Esophagus squamous epithelium (tissue), 5 donors: ENCODE results near the gene TBXAS1. TPM values are rescaled to one million over a fixed set of nuclear protein-coding genes. Genes with fewer than 3 reads are reported as not detected.
A peak's percentile ranks its signal among the peaks of the same experiment; 100 is the strongest.

ENCODE experiments used
- DNase-seq: peaks from one replicate; lab custom pipeline; 2025; lab: John Stamatoyannopoulos, UW
- H3K27ac ChIP-seq, 4 donors: fragments of 200-600 bp; sonication (generic); one replicate each; pipeline ENCODE4 v1.5.1; 2016 to 2019; ENCODE audit warnings: mild to moderate bottlenecking in 1 of 4
- H3K27me3 ChIP-seq, 4 donors: fragments of 200-600 bp; sonication (generic); 1 replicate in 3 of 4; 2 replicates in 1 of 4; pipeline versions ENCODE4 v1.5.1 to v1.6.0; 2017 to 2021; ENCODE audit warnings: antibody characterized with exemption in 1 of 4
- H3K36me3 ChIP-seq, 3 donors: fragments of 200-600 bp; sonication (generic); one replicate each; pipeline ENCODE4 v1.5.1; 2016 to 2019
- H3K4me1 ChIP-seq, 3 donors: fragments of 200-600 bp; sonication (generic); one replicate each; pipeline ENCODE4 v1.5.1; 2017 to 2019
- H3K4me3 ChIP-seq, 4 donors: fragments of 200-600 bp; sonication (generic); 1 replicate in 3 of 4; 2 replicates in 1 of 4; pipeline ENCODE4 v1.5.1; 2016 to 2019; ENCODE audit warnings: mild to moderate bottlenecking in 2 of 4, moderate library complexity in 1 of 4
- H3K9me3 ChIP-seq, 3 donors: fragments of 200-600 bp; sonication (generic); one replicate each; pipeline ENCODE4 v1.5.1; 2016 to 2019
- CTCF ChIP-seq, 6 experiments: fragments of 450-650 bp in 4 of 6; fragments of 200-600 bp in 2 of 6; sonication (generic) in 2 of 6; IDR thresholded peaks; one replicate each; pipeline ENCODE4 v1.5.1; 2016 to 2019; ENCODE audit warnings: antibody characterized with exemption in 6 of 6, mild to moderate bottlenecking in 4 of 6, moderate library complexity in 4 of 6
- POLR2A ChIP-seq, 4 donors: fragments of 450-650 bp; IDR thresholded peaks; one replicate each; pipeline ENCODE4 v1.6.1; 2017; ENCODE audit warnings: antibody characterized with exemption in 4 of 4, mild to moderate bottlenecking in 4 of 4, moderate library complexity in 3 of 4
- WGBS, 2 donors: methylation state at CpG; one replicate each; pipeline ENCODE4 v1.1.5; 2018; 5-methylcytosine and 5-hydroxymethylcytosine counted together
- intact Hi-C: fragments of 100-400 bp; cut with DNase I; formaldehyde crosslinking; loops from one replicate; pipeline ENCODE4 v1.15.0; 2022
- total RNA-seq, 4 donors: library from RNA; depleted of rRNA; stranded (reverse); fragments of >200 nt; gene quantifications; one replicate each; pipeline ENCODE4 v1.1.0, GENCODE V29; 2016
- donor health status: DM: yes; HTN: yes; CAD: no.

Gene TBXAS1
- total RNA-seq, 4 donors from 2014 or later, result 9.4 to 24.8 (median 17.8) TPM

- 70 to 80% methylated on average over 11 of the region's 11 CpGs for WGBS, 2 donors
- peak overlapping the region; percentile 19 to 96 (median 92) for H3K27ac ChIP-seq
- no peak for TF ChIP-seq POLR2A (IDR thresholded peaks at IDR 0.05)
- TF ChIP-seq CTCF (IDR thresholded peaks at IDR 0.05), result no peak
- DNase-seq, result no peak
- intact Hi-C loops, result no loop called here
- H3K9me3 ChIP-seq, result no peaks in the 10 kb centered on the region
- peaks cover 27 to 48% (median 29%) of the 10 kb centered on the region in 3 donors for H3K4me1 ChIP-seq
- peak overlapping the region in 2 of 4 donors; percentile 84 to 93 for H3K4me3 ChIP-seq
- no peaks in the 10 kb centered on the region for H3K27me3 ChIP-seq
- H3K36me3 ChIP-seq, result peaks cover 0 to 17% (median 0%) of the 10 kb centered on the region in 3 donors
Observed at GRCh38 chr7:140060788-140061606, 231.9 kb downstream of the TBXAS1 start.

GRCh38 chr7:140061607-140061930 lies 232.5 kb downstream of the TBXAS1 start:
- no peaks in the 10 kb centered on the region for H3K27me3 ChIP-seq
- peak overlapping the region; percentile 58 to 93 (median 85) for H3K4me3 ChIP-seq
- DNase-seq, result no peak
- intact Hi-C loops, result no loop called here
- peaks cover 0 to 13% (median 0%) of the 10 kb centered on the region in 3 donors for H3K36me3 ChIP-seq
- H3K9me3 ChIP-seq, result peaks cover 0 to 5% (median under 1%) of the 10 kb centered on the region in 3 donors
- peaks cover 27 to 48% (median 29%) of the 10 kb centered on the region in 3 donors for H3K4me1 ChIP-seq
- H3K27ac ChIP-seq, result peak overlapping the region in 3 of 4 donors; percentile 88 to 96 (median 95)
- TF ChIP-seq CTCF (IDR thresholded peaks at IDR 0.05) (no peak), POLR2A (IDR thresholded peaks at IDR 0.05) (no peak)
- WGBS, 2 donors, result 83 to 92% methylated on average over 1 to 2 of the region's 2 CpGs

- peaks cover 27 to 48% (median 29%) of the 10 kb centered on the region in 3 donors for H3K4me1 ChIP-seq
- peaks cover 0 to 7% (median 0%) of the 10 kb centered on the region in 3 donors for H3K36me3 ChIP-seq
- TF ChIP-seq POLR2A (IDR thresholded peaks at IDR 0.05), result no peak
- peak overlapping the region; percentile 58 to 93 (median 85) for H3K4me3 ChIP-seq
- no peak for DNase-seq
- H3K9me3 ChIP-seq, result peaks cover 0 to 11% (median 6%) of the 10 kb centered on the region in 3 donors
- WGBS, 2 donors, result no CpG with 5 or more reads among the region's 32 CpGs
- intact Hi-C loops, result no loop called here
- H3K27me3 ChIP-seq, result no peaks in the 10 kb centered on the region
- peak overlapping the region; percentile 88 to 96 (median 92) for H3K27ac ChIP-seq
Observed at GRCh38 chr7:140062118-140062527, 233.1 kb downstream of the TBXAS1 start.

- TF ChIP-seq POLR2A (IDR thresholded peaks at IDR 0.05) (peak in 2 of 4 donors; percentile 49 to 59), CTCF (IDR thresholded peaks at IDR 0.05) (peak in 2 of 6 experiments; percentile 4 to 6)
- Histone ChIP-seq H3K36me3 (peaks cover 0 to 1% (median 0%) of the 10 kb centered on the region in 3 donors), H3K4me3 (peak within 1 kb of the TSS; percentile 58 to 93 (median 85)), H3K4me1 (peaks cover 27 to 48% (median 29%) of the 10 kb centered on the region in 3 donors), H3K9me3 (peaks cover 0 to 17% (median 12%) of the 10 kb centered on the region in 3 donors), H3K27me3 (no peaks in the 10 kb centered on the region), H3K27ac (peak within 1 kb of the TSS; percentile 88 to 96 (median 92))
- intact Hi-C loops, result no loop called here
- DNase-seq, result peak; percentile 42
- 0% methylated on average over 3 of the region's 106 CpGs; no CpG with 5 or more reads in 1 of the 2 donors for WGBS, 2 donors
Observed at GRCh38 chr7:140062528-140063299, 233.7 kb downstream of the TBXAS1 start, which contains the start of gene PARP12. TSS of gene PARP12 (minus strand) at chr7:140062951. CDS start at chr7:140062847, 104 bp downstream.

GRCh38 chr7:140067052-140067451 lies 238.0 kb downstream of the TBXAS1 start:
- H3K27me3 ChIP-seq, result no peaks in the 10 kb centered on the region
- H3K9me3 ChIP-seq, result peaks cover 0 to 20% (median 17%) of the 10 kb centered on the region in 3 donors
- H3K4me3 ChIP-seq, result no peak overlapping the region
- intact Hi-C loops, result no loop called here
- no peak for DNase-seq
- 31 to 77% methylated on average over 2 of the region's 2 CpGs for WGBS, 2 donors
- peaks cover 0 to 11% (median 3%) of the 10 kb centered on the region in 3 donors for H3K4me1 ChIP-seq
- TF ChIP-seq POLR2A (IDR thresholded peaks at IDR 0.05) (no peak), CTCF (IDR thresholded peaks at IDR 0.05) (no peak)
- H3K36me3 ChIP-seq, result no peaks in the 10 kb centered on the region
- H3K27ac ChIP-seq, result no peak overlapping the region
